Measurements from ENCODE around the gene PDE4A. TPM values are rescaled to one million over a fixed set of nuclear protein-coding genes. Genes with fewer than 3 reads are reported as not detected.
A peak's percentile ranks its signal among the peaks of the same experiment; 100 is the strongest.

The PDE4A gene
- 4.4 and 5.0 TPM in 2 replicates for total RNA-seq (2021; fragmentation: NEBNext Ultra II Directional; extraction: Animal tissue kit (Norgen Biotek cat#: 25700))
- 2.0 and 3.4 TPM in 2 replicates for polyA plus RNA-seq (2011; rRNA removed)
- 1.8 TPM for polyA plus RNA-seq (2011; cell fraction: cytosol; rRNA removed)
- 2.5 TPM for polyA plus RNA-seq (2011; cell fraction: nucleus; rRNA removed)
- 2.6 to 4.2 TPM (median 3.9 TPM) in 4 replicates for polyA plus RNA-seq (2012, experiment 1 of 2)
- polyA plus RNA-seq (2012, experiment 2 of 2): 3.2 TPM
- 3.3 TPM for polyA plus RNA-seq (2013, experiment 1 of 2)
- 3.4 TPM for polyA plus RNA-seq (2013, experiment 2 of 2)
- 2.8 and 3.4 TPM in 2 replicates for polyA minus RNA-seq (2011; rRNA and poly(A)+ RNA removed)
- polyA minus RNA-seq (2011; cell fraction: cytosol; rRNA and poly(A)+ RNA removed): 4.5 TPM
- 2.3 TPM for polyA minus RNA-seq (2011; cell fraction: nucleus; rRNA and poly(A)+ RNA removed)
- long read RNA-seq, experiment 1, partial matches to known transcripts: 1 of 7 reads
- long read RNA-seq, experiment 1, other reads (novel, unspliced or antisense): 5 of 7 reads
- long read RNA-seq, experiment 2, partial matches to known transcripts: 3 of 3 reads
- long read RNA-seq, experiment 2, other reads (novel, unspliced or antisense): 0 of 3 reads

DNA sequence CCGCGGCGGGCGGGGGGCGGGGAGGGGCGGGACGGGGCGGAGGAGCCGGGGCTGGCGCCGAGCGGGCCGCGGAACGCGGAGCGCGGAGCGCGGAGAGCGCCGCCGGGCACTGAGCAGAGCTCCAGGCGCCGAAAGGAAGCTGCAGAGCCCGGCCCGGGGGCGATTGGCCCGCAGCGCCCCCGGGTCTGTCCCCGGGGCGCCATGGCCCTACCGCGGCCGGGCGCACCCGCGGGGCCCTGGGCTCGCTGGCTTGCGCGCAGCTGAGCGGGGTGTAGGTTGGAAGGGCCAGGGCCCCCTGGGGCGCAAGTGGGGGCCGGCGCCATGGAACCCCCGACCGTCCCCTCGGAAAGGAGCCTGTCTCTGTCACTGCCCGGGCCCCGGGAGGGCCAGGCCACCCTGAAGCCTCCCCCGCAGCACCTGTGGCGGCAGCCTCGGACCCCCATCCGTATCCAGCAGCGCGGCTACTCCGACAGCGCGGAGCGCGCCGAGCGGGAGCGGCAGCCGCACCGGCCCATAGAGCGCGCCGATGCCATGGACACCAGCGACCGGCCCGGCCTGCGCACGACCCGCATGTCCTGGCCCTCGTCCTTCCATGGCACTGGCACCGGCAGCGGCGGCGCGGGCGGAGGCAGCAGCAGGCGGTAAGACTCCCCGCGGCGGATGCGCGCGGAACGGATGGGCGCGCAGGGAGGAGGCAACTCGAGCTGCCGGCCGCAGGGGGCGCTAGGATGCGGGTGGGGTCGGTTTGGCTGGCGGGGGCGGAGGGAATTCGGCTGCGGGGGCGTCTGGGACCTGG, at the start of gene PDE4A:
PDE4A (plus strand) TSS at position 95 of the 796 bp plus-strand sequence; CDS start at position 322, 227 bp downstream.
- Histone ChIP-seq H3K23ac (ENCODE audit: insufficient read length) (no peak within 1 kb of the TSS), H3K27me3 (replicated peaks in 1 of 4; ENCODE audit: control insufficient read depth in 3 of 4, extremely low read depth in 1 of 4, insufficient read depth in 3 of 4, low read length in 3 of 4) (peaks cover 51 to 93% (median 86%) of the 10 kb centered on the region in 4 experiments), H3K14ac (ENCODE audit: insufficient read length) (no peak within 1 kb of the TSS), H3K18ac (ENCODE audit: extremely low read depth, low read length) (peak within 1 kb of the TSS; percentile 78; the same call in 1 of the 2 replicates), H4K8ac (ENCODE audit: extremely low read depth, insufficient read depth, low read length) (peak within 1 kb of the TSS; percentile 62; the same call in 1 of the 2 replicates), H2AK5ac (ENCODE audit: low read depth, low read length) (no peak within 1 kb of the TSS), H4K91ac (replicated peaks; ENCODE audit: insufficient read length, low read length) (peak within 1 kb of the TSS; percentile 98), H3K23me2 (ENCODE audit: low read depth, low read length) (peaks cover 18% of the 10 kb centered on the region; the same call in 1 of the 2 replicates), H2BK5ac (ENCODE audit: low read depth, low read length) (peak within 1 kb of the TSS; percentile 79), H3K4me1 (replicated peaks in 1 of 4; ENCODE audit: control insufficient read depth in 3 of 4, insufficient read depth in 4 of 4, low read length in 3 of 4) (peaks cover 5 to 36% (median 16%) of the 10 kb centered on the region in 4 experiments), H3K79me2 (ENCODE audit: control insufficient read depth in 1 of 2, insufficient read depth in 2 of 2, low read length in 2 of 2) (no peaks in the 10 kb centered on the region), H3K4me3 (ENCODE audit: extremely low read depth in 1 of 4, insufficient read depth in 2 of 4, low read depth in 3 of 4, low read length in 4 of 4) (peak within 1 kb of the TSS; percentile 37 to 60 (median 54)), H3K27ac (ENCODE audit: low read depth, low read length) (no peak within 1 kb of the TSS), H3K79me1 (ENCODE audit: low read depth, low read length) (no peaks in the 10 kb centered on the region), H3K4ac (replicated peaks; ENCODE audit: insufficient read length, low read depth, low read length) (peak within 1 kb of the TSS; percentile 57), H4K20me1 (replicated peaks in 1 of 2; ENCODE audit: control insufficient read depth in 1 of 2, insufficient read depth in 2 of 2, low read length in 2 of 2) (peaks cover 0 to 20% of the 10 kb centered on the region in 2 experiments), H3K9ac (replicated peaks in 1 of 4; ENCODE audit: extremely low read depth in 1 of 4, low read depth in 3 of 4, low read length in 3 of 4) (peak within 1 kb of the TSS in 1 of 4 experiments; percentile 34; a peak in 1 of 7 replicates), H2BK120ac (replicated peaks; ENCODE audit: low read depth, low read length) (no peak within 1 kb of the TSS), H2AFZ (ENCODE audit: low read length) (peak within 1 kb of the TSS; percentile 38), H2BK12ac (ENCODE audit: low read depth, low read length) (peak within 1 kb of the TSS; percentile 97), H3K4me2 (ENCODE audit: insufficient read depth in 1 of 2, low read depth in 2 of 2, low read length in 2 of 2) (peak within 1 kb of the TSS; percentile 98), H3K56ac (replicated peaks; ENCODE audit: insufficient read length, low read depth, low read length) (no peak within 1 kb of the TSS), H2BK20ac (ENCODE audit: low read length) (no peak within 1 kb of the TSS; the same call in 1 of the 2 replicates), H4K5ac (ENCODE audit: insufficient read length, low read depth, low read length) (peak within 1 kb of the TSS; percentile 0), H3K9me3 (ENCODE audit: insufficient read depth in 2 of 2, low read depth in 1 of 2, low read length in 1 of 2) (no peaks in the 10 kb centered on the region), H3K36me3 (ENCODE audit: control insufficient read depth in 2 of 4, insufficient read depth in 4 of 4, low read length in 3 of 4) (no peaks in the 10 kb centered on the region), H2BK15ac (ENCODE audit: low read length) (peak within 1 kb of the TSS; percentile 96)
- POLR2A ChIA-PET (ENCODE audit: partially characterized antibody): interaction anchor here (0.6 kb wide), 1 partner anchor 177 kb away, joined by 3 read pairs; no protein-coding TSS in a partner anchor
- WGBS, 2 experiments (ENCODE audit: extremely low coverage in 1 of 2, insufficient coverage in 1 of 2, insufficient read length in 1 of 2, insufficient replicate concordance in 2 of 2, low coverage in 1 of 2, low lambda C conversion rate in 2 of 2, missing lambda C conversion rate in 1 of 2): 2% methylated on average over 70 of the region's 104 CpGs; no CpG with 5 or more reads in 1 of the 2 experiments
- peak in 1 of 2 experiments; percentile 80 for DNase-seq (ENCODE audit: low read depth in 1 of 2, low spot score in 2 of 2)
- no peak for FAIRE-seq
- CTCF ChIA-PET (ENCODE audit: partially characterized antibody): interaction anchor here (0.6 to 6.7 kb wide), 13 partner anchors 9 to 142 kb away, joined by 3 to 67 read pairs (median 4); partner anchors contain the start of gene CDC37
- TF ChIP-seq SIRT6 (IDR thresholded peaks at IDR 0.05; ENCODE audit: low read length): no peak
- TF ChIP-seq HDAC6 (IDR thresholded peaks at IDR 0.05; ENCODE audit: low read depth, low read length): no peak
- no peak for TF ChIP-seq KDM5A (IDR thresholded peaks at IDR 0.05; ENCODE audit: low read length)
- peak; percentile 6 for TF ChIP-seq KDM4A (IDR thresholded peaks at IDR 0.05; ENCODE audit: low read depth, low read length, severe bottlenecking)
- TF ChIP-seq FOSL1 (IDR thresholded peaks at IDR 0.05; ENCODE audit: insufficient read depth, low read depth, low read length): no peak
- TF ChIP-seq EP300 (IDR thresholded peaks at IDR 0.05; ENCODE audit: borderline replicate concordance in 1 of 2, low read depth in 2 of 2, low read length in 2 of 2): no peak
- no peak for TF ChIP-seq POU5F1 (IDR thresholded peaks at IDR 0.05; ENCODE audit: low read depth, low read length)
- TF ChIP-seq RAD21 (IDR thresholded peaks at IDR 0.05 in 1 of 2, conservative IDR thresholded peaks at IDR 0.05 in 1 of 2; ENCODE audit: low read depth in 2 of 2, low read length in 2 of 2): no peak

All from H1 (cell line).